GM12878 (cell line): ENCODE data around the gene SECTM1.

ENCODE experiments used
- CHD4 ChIP-seq: fragments of 200-600 bp; sonication (generic); IDR thresholded peaks from 2 replicates; pipeline ENCODE4 v1.6.1; 2016; ENCODE audit warnings: mild to moderate bottlenecking
- CUX1 ChIP-seq: IDR thresholded peaks from 2 replicates; pipeline ENCODE4 v1.6.1; 2012; ENCODE audit warnings: improper control_type of control experiment, low read depth, low read length; ENCODE audit not compliant: insufficient replicate concordance
- GATAD2B ChIP-seq: fragments of 450-650 bp; conservative IDR thresholded peaks from 2 replicates; pipeline ENCODE4 v1.6.1; 2017; ENCODE audit warnings: low read depth, mild to moderate bottlenecking, moderate library complexity
- MEF2B ChIP-seq: fragments of 450-650 bp; IDR thresholded peaks from 2 replicates; pipeline ENCODE4 v1.6.1; 2018; ENCODE audit warnings: mild to moderate bottlenecking, moderate library complexity; ENCODE audit not compliant: partially characterized antibody, poor library complexity, severe bottlenecking
- NR2C1 ChIP-seq: fragments of 450-650 bp; IDR thresholded peaks from 2 replicates; pipeline ENCODE4 v1.6.1; 2017; ENCODE audit warnings: antibody characterized with exemption, mild to moderate bottlenecking, moderate library complexity
- POLR2AphosphoS5 ChIP-seq: IDR thresholded peaks from 2 replicates; pipeline ENCODE4 v1.6.1; 2011; ENCODE audit warnings: mild to moderate bottlenecking, low read length, inconsistent platforms
- RCOR1 ChIP-seq: conservative IDR thresholded peaks from 2 replicates; pipeline ENCODE4 v1.6.1; 2012; ENCODE audit warnings: low read depth, low read length, improper control_type of control experiment
- SREBF2 ChIP-seq: IDR thresholded peaks from 2 replicates; pipeline ENCODE4 v1.6.1; 2012; ENCODE audit warnings: mild to moderate bottlenecking, low read length
- TF ChIP-seq, protein P1 (sequence below), 3 experiments: IDR thresholded peaks in 2 of 3; conservative IDR thresholded peaks in 1 of 3; 2 replicates each; pipeline ENCODE4 v1.5.1; 2011; ENCODE audit warnings: low read depth in 3 of 3, low read length in 3 of 3, mild to moderate bottlenecking in 3 of 3, control low read depth in 2 of 3, moderate library complexity in 2 of 3, inconsistent platforms in 1 of 3, mixed read lengths in 1 of 3; ENCODE audit not compliant: control insufficient read depth in 2 of 3, insufficient read depth in 1 of 3; ENCODE audit errors: extremely low read depth in 1 of 3

DNA sequence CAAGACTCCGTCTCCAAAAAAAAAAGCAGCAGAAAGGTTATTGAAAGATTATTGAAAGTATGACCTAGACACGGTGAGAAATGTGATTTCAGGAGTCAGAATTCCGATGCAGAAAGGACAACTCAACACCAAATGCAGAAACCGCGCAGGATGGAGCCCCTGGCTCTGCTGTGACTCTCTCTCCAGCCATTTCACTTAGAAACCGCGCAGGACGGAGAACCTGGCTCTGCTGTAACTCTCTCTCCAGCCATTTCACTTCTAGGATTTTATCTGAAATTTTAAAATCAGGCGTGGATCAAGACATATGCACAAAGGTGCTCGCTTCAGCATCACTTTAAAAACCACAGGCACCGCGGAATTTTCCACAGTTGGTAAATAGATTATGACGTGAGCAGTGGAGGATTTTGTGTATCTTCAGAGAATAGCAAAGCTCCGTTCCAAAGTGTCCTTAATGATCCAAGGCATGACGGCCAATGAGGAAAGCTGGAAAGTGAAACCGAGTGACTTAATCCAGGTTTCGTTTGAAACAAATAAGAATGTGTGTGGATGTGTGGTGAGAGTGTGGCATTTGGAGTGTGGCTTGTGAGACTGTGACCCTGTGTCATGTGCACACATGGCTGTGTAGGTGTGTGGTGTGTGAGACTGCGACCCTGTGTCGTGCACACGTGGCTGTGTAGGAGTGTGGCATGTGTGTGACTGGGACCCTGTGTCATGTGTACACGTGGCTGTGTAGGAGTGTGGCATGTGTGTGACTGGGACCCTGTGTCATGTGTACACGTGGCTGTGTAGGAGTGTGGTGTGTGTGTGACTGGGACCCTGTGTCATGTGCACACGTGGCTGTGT lies 47.5 kb upstream of the SECTM1 start:
- TF ChIP-seq POLR2AphosphoS5 (no peak), CUX1 (no peak), NR2C1 (no peak), SREBF2 (no peak), GATAD2B (no peak), MEF2B (no peak), CHD4 (no peak), RCOR1 (no peak)
- TF ChIP-seq, protein P1, sequence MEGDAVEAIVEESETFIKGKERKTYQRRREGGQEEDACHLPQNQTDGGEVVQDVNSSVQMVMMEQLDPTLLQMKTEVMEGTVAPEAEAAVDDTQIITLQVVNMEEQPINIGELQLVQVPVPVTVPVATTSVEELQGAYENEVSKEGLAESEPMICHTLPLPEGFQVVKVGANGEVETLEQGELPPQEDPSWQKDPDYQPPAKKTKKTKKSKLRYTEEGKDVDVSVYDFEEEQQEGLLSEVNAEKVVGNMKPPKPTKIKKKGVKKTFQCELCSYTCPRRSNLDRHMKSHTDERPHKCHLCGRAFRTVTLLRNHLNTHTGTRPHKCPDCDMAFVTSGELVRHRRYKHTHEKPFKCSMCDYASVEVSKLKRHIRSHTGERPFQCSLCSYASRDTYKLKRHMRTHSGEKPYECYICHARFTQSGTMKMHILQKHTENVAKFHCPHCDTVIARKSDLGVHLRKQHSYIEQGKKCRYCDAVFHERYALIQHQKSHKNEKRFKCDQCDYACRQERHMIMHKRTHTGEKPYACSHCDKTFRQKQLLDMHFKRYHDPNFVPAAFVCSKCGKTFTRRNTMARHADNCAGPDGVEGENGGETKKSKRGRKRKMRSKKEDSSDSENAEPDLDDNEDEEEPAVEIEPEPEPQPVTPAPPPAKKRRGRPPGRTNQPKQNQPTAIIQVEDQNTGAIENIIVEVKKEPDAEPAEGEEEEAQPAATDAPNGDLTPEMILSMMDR (IDR thresholded peaks at IDR 0.05 in 2 of 3, conservative IDR thresholded peaks at IDR 0.05 in 1 of 3; ENCODE audit: control insufficient read depth in 2 of 3, extremely low read depth in 1 of 3, insufficient read depth in 1 of 3, low read depth in 3 of 3, low read length in 3 of 3), result no peak
